ENCODE measurements around the gene PLEKHN1. TPM values are rescaled to one million over a fixed set of nuclear protein-coding genes. Genes with fewer than 3 reads are reported as not detected.

PLEKHN1 gene
- 0.08 and 1.2 TPM in 2 replicates for total RNA-seq (2014; rRNA removed; shearing (Covaris generic))

- peak; percentile 85 for DNase-seq (ENCODE audit: low spot score)
These were observed at the start of gene PLEKHN1 for GRCh38 chr1:966135-966703. PLEKHN1 (plus strand) TSS chr1:966482; CDS start chr1:966532, 50 bp downstream.

GRCh38 chr1:917076-917459 is 49.2 kb upstream of the PLEKHN1 start:
- DNase-seq (ENCODE audit: low spot score), result no peak

- DNase-seq (ENCODE audit: low spot score), result no peak
These were observed 48.7 kb upstream of the PLEKHN1 start for GRCh38 chr1:917466-918091.

GRCh38 chr1:918353-918752 is 47.9 kb upstream of the PLEKHN1 start:
- DNase-seq (ENCODE audit: low spot score), result no peak

- DNase-seq (ENCODE audit: low spot score), result no peak
These were observed 47.4 kb upstream of the PLEKHN1 start for GRCh38 chr1:918843-919242.

- no peak for DNase-seq (ENCODE audit: low spot score)
These were observed 46.9 kb upstream of the PLEKHN1 start for GRCh38 chr1:919271-919872.

GRCh38 chr1:920010-920409 is 46.3 kb upstream of the PLEKHN1 start:
- no peak for DNase-seq (ENCODE audit: low spot score)

GRCh38 chr1:920521-920920 is 45.8 kb upstream of the PLEKHN1 start:
- no peak for DNase-seq (ENCODE audit: low spot score)

- DNase-seq (ENCODE audit: low spot score), result peak; percentile 70
These were observed 45.1 kb upstream of the PLEKHN1 start for GRCh38 chr1:921011-921837.

GRCh38 chr1:923131-923990 is 42.9 kb upstream of the PLEKHN1 start, which contains the start of gene SAMD11:
SAMD11 (plus strand) TSS chr1:923923; CDS start chr1:924432, 509 bp downstream.
- peak; percentile 73 for DNase-seq (ENCODE audit: low spot score)

- DNase-seq (ENCODE audit: low spot score), result no peak
These were observed 42.2 kb upstream of the PLEKHN1 start for GRCh38 chr1:923991-924655.

GRCh38 chr1:924656-925560 is 41.4 kb upstream of the PLEKHN1 start:
- DNase-seq (ENCODE audit: low spot score), result no peak

- peak; percentile 56 for DNase-seq (ENCODE audit: low spot score)
These were observed 40.5 kb upstream of the PLEKHN1 start for GRCh38 chr1:925561-926421.

- DNase-seq (ENCODE audit: low spot score), result no peak
These were observed 39.0 kb upstream of the PLEKHN1 start for GRCh38 chr1:927234-927633.

GRCh38 chr1:927748-928147 is 38.5 kb upstream of the PLEKHN1 start:
- DNase-seq (ENCODE audit: low spot score), result no peak

GRCh38 chr1:928825-929661 is 37.2 kb upstream of the PLEKHN1 start:
- DNase-seq (ENCODE audit: low spot score), result no peak

- DNase-seq (ENCODE audit: low spot score), result no peak
These were observed 36.3 kb upstream of the PLEKHN1 start for GRCh38 chr1:929712-930632.
